Adipocyte (in vitro differentiated cells): ENCODE data around the gene SH3D19.
"Not testable (repeated sequence)": the region's sequence is repeated elsewhere in the genome, so short reads cannot be mapped to it uniquely, and the experiment has no call there.

Experiments
- DNase-seq: peaks from one replicate; pipeline ENCODE4 v3.0.0-alpha.2; 2015; ENCODE audit warnings: low read depth
- H3K27me3 ChIP-seq: replicated peaks from 2 replicates; pipeline ENCODE4 v1.7.0; 2013; ENCODE audit warnings: mild to moderate bottlenecking, low read length, moderate library complexity; ENCODE audit not compliant: control insufficient read depth, insufficient read depth
- H3K36me3 ChIP-seq: 2 replicates; pipeline ENCODE4 v1.7.0; 2013; ENCODE audit warnings: low read length, mild to moderate bottlenecking, moderate library complexity; ENCODE audit not compliant: control insufficient read depth, insufficient read depth, severe bottlenecking
- H3K4me1 ChIP-seq: 2 replicates; pipeline ENCODE4 v1.7.0; 2013; ENCODE audit warnings: mild to moderate bottlenecking, low read length, moderate library complexity; ENCODE audit not compliant: control insufficient read depth, insufficient read depth
- H3K4me3 ChIP-seq: 2 replicates; pipeline ENCODE4 v1.7.0; 2013; ENCODE audit warnings: mild to moderate bottlenecking, low read length, moderate library complexity
- H3K9ac ChIP-seq: 2 replicates; pipeline ENCODE4 v1.7.0; 2013; ENCODE audit warnings: mild to moderate bottlenecking, low read length, moderate library complexity
- H3K9me3 ChIP-seq: 2 replicates; pipeline ENCODE4 v1.7.0; 2013; ENCODE audit warnings: mild to moderate bottlenecking, low read length, moderate library complexity; ENCODE audit not compliant: control insufficient read depth

The SH3D19 gene

GRCh38 chr4:151297170-151297569 is 28.2 kb downstream of the SH3D19 start:
- no peak for DNase-seq
- no peak overlapping the region for H3K4me3 ChIP-seq
- H3K36me3 ChIP-seq = no peaks in the 10 kb centered on the region
- no peak overlapping the region for H3K9ac ChIP-seq
- H3K9me3 ChIP-seq = no peaks in the 10 kb centered on the region
- H3K4me1 ChIP-seq = no peaks in the 10 kb centered on the region
- H3K27me3 ChIP-seq = no peaks in the 10 kb centered on the region

DNA sequence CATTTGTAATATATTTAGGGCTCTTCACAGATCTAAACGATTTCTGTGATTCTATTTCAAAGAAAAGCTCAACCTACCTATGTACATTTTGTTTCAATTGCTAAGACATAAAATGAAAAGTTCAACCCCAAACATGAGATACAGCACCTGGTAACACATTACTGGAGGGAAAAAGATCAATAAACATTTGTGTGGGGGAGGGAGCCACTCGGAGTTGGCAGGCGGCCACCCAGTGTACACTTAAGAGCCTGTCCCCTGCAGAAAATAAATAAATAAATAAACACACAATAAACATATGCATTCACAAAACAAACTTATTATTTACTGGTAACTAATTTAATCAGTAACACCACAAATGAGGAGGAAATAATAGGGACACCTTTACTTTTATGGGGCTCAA is 29.2 kb downstream of the SH3D19 start:
- no peak overlapping the region for H3K9ac ChIP-seq
- peaks cover 6% of the 10 kb centered on the region for H3K4me1 ChIP-seq
- no peak for DNase-seq
- no peaks in the 10 kb centered on the region for H3K9me3 ChIP-seq
- no peak overlapping the region for H3K4me3 ChIP-seq
- H3K36me3 ChIP-seq = no peaks in the 10 kb centered on the region
- no peaks in the 10 kb centered on the region for H3K27me3 ChIP-seq

DNA sequence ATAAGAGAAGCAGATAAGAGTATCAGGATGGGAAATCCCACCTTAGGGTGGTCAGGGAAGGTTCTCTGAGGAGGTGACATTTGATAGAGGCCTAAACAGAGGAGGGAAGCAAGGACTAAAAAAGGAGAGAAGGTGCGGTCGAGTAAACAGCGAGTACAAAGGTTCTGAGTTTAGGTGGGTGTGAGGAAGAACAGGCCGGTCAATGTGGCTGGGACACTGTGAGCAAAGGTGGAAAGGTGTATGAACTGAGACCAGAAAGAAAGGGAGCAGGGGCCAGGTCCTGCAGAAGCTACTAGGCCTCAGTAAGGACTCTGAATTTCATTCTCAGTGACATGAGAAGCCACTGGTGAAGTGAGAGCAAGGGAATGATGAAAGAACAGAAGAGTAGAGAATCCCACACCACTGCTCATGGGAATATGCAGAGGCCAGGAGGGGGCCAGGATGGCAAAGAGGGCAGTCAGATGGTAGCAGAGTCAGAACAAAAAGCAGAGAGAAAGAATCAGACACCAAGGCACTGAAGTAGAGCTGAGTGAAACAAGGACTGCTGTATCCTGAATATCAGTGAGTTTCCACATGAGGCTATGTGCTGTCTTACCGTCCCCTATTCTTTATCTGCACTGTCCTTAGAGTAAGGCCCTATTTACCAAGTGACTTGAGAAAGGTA is 30.4 kb downstream of the SH3D19 start:
- Histone ChIP-seq H3K4me1 (peaks cover 11% of the 10 kb centered on the region), H3K27me3 (no peaks in the 10 kb centered on the region), H3K9ac (no peak overlapping the region), H3K36me3 (no peaks in the 10 kb centered on the region), H3K4me3 (no peak overlapping the region), H3K9me3 (no peaks in the 10 kb centered on the region)
- DNase-seq = no peak

GRCh38 chr4:151292038-151292437 is 33.4 kb downstream of the SH3D19 start:
- Histone ChIP-seq H3K9me3 (no peaks in the 10 kb centered on the region), H3K4me3 (no peak overlapping the region), H3K27me3 (no peaks in the 10 kb centered on the region), H3K4me1 (peaks cover 11% of the 10 kb centered on the region), H3K9ac (no peak overlapping the region), H3K36me3 (no peaks in the 10 kb centered on the region)
- DNase-seq = no peak

DNA sequence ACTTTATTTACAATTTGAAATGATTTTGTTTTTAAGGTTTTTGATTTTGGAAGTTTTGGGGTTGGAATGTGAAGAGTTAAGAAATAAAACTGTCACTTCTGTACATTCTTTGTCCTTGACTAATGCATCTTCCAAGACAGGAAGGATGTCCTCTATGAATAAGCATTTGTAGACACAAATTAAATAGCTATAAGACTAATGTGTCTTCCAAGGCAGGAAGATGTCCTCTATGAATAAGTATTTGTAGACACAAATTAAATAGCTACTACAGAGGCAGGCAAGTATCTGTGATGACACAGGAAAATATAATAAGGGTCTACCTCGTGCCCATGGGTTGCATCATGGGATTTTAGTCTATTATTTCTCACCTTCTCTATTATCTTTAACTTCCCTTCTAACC is 33.9 kb downstream of the SH3D19 start:
- no peak for DNase-seq
- Histone ChIP-seq H3K4me3 (no peak overlapping the region), H3K9me3 (no peaks in the 10 kb centered on the region), H3K9ac (no peak overlapping the region), H3K27me3 (no peaks in the 10 kb centered on the region), H3K4me1 (peaks cover 11% of the 10 kb centered on the region), H3K36me3 (no peaks in the 10 kb centered on the region)

DNA sequence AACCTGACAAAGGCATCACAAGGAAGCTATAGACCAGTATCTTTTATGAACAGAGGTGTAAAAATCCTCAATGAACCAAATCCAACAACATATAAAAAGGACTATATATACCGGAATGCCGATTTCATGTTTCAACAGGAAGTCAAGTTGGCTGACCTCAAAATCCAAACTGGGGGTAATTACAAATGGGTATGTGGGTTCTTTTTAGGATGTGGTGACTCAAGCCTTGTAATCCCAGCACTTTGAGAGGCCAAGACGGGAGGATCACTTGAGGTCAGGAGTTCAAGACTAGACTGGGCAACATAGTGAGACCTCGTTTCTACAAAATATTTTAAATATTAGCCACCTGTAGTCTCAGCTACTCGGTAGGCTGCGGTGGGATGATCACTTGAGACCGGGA is 38.0 kb downstream of the SH3D19 start:
- Histone ChIP-seq H3K9me3 (no peaks in the 10 kb centered on the region), H3K4me3 (no peak overlapping the region), H3K27me3 (no peaks in the 10 kb centered on the region), H3K36me3 (no peaks in the 10 kb centered on the region), H3K9ac (no peak overlapping the region), H3K4me1 (peaks cover 11% of the 10 kb centered on the region)
- DNase-seq = no peak

DNA sequence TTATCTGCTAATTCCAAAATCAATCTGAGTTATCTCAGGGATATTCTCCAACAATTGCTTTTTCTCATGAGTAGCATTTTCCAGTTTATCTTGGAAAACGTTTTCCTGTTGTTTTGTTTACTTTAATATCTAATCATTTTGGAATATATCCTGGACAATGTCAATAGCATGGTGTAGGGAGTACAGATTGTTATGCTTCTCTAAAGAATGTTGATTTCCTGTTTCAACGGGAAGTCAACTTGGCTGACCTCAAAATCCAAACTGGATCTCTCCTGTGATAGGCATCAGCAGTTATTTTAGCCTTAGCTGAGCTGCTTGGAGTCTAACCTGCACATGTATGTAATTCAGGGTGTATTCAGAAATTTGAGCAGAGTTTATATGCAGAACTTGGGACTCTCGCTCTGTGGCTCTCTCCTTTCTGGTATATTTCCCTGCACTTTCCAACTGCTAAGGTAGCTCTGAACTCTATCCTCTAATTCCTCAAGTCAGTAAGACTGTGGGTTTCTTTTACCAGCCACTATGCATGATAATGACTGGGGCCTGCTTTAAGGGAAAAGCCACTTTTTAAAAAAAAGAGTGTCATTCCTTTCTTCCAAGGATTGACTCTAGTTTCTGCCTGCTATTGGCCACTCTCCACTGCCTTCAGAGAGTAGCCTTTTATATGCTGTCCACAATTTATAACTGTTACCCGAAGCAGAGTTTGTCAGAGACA is 40.7 kb downstream of the SH3D19 start:
- Histone ChIP-seq H3K27me3 (no peaks in the 10 kb centered on the region), H3K9me3 (no peaks in the 10 kb centered on the region), H3K4me1 (no peaks in the 10 kb centered on the region), H3K9ac (no peak overlapping the region), H3K36me3 (no peaks in the 10 kb centered on the region), H3K4me3 (no peak overlapping the region)
- no peak for DNase-seq

DNA sequence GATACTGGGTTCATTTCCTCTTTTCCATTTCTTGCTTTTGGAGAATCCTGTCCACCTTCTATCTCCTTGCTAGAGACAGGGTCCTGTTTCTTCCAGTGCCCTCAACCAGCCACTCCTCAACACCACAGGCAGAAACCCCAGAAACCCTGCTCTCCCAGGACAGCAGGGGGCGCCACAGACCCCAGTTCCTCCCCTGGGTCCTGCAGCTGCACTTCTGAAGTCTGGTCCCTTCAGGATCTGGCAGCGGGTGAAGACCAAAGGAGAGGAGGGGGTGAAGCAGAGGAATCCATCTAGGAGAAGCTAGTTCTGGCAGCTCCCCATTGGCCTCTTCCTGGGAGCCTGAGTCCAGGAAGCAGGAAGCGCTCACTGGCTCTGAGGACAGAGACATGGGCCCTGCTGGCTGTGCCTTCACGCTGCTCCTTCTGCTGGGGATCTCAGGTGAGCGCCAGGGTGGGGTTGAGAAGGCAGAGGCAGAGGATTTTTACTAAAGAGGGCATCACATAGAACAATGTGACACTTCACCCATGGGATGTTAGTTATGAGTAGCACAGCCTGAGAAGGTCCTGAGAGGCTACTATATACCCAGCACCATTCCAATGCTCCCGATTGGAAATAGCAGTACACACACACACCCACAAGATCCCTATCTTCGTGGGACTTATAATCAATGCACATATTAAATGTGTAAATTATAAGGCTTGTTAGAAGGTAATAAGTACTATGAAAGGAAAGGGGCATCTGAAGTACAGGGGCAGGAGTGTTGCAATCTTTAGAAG is 48.4 kb downstream of the SH3D19 start, which contains the start of gene PRSS48:
TSS of gene PRSS48 (plus strand) at position 375 of the 776 bp plus-strand sequence. CDS start at position 387, 12 bp downstream.
- no peaks in the 10 kb centered on the region for H3K4me1 ChIP-seq
- H3K27me3 ChIP-seq = no peaks in the 10 kb centered on the region
- no peaks in the 10 kb centered on the region for H3K36me3 ChIP-seq
- DNase-seq = peak; percentile 67
- no peak within 1 kb of the TSS for H3K9ac ChIP-seq
- no peak within 1 kb of the TSS for H3K4me3 ChIP-seq
- H3K9me3 ChIP-seq = no peaks in the 10 kb centered on the region

DNA sequence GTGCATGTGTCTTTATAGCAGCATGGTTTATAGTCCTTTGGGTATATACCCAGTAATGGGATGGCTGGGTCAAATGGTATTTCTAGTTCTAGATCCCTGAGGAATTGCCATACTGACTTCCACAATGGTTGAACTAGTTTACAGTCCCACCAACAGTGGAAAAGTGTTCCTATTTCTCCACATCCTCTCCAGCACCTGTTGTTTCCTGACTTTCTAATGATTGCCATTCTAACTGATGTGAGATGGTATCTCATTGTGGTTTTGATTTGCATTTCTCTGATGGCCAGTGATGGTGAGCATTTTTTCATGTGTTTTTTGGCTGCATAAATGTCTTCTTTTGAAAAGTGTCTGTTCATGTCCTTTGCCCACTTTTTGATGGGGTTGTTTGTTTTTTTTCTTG is 56.5 kb downstream of the SH3D19 start:
- H3K27me3 ChIP-seq, H3K9me3 ChIP-seq, DNase-seq, H3K4me1 ChIP-seq, H3K4me3 ChIP-seq, H3K9ac ChIP-seq, H3K36me3 ChIP-seq: not testable (repeated sequence)

- Histone ChIP-seq H3K4me1 (peaks cover 2% of the 10 kb centered on the region), H3K4me3 (no peak overlapping the region), H3K9ac (no peak overlapping the region), H3K36me3 (no peaks in the 10 kb centered on the region), H3K9me3 (no peaks in the 10 kb centered on the region), H3K27me3 (no peaks in the 10 kb centered on the region)
- DNase-seq = no peak
Observed at GRCh38 chr4:151267822-151268535, 57.4 kb downstream of the SH3D19 start.

DNA sequence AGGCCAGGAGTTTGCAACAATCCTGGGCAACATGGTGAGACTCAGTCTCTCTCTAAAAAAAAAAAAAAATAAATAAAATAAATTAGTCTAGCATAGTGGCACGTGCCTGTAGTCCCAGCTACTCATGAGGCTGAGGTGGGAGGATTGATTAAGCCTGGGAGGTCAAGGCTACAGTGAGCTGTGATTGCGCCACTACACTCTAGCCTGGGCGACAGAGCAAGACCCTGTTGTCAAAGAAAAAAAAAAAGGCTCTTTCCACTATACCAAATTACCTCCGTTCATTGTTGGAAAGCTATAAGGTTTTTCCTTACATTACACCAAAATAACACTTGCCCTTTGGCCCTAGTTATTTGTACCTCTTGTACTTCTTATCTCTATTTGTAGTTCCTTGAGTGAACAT is 58.3 kb downstream of the SH3D19 start:
- H3K27me3 ChIP-seq = no peaks in the 10 kb centered on the region
- H3K9me3 ChIP-seq = no peaks in the 10 kb centered on the region
- no peak for DNase-seq
- H3K4me1 ChIP-seq = peaks cover 10% of the 10 kb centered on the region
- H3K9ac ChIP-seq = no peak overlapping the region
- H3K36me3 ChIP-seq = no peaks in the 10 kb centered on the region
- H3K4me3 ChIP-seq = no peak overlapping the region
